ENCODE results near the gene PVALEF. TPM values are rescaled to one million over a fixed set of nuclear protein-coding genes. Genes with fewer than 3 reads are reported as not detected.

PVALEF gene
- total RNA-seq, 1 donor from 2014 or later = not detected

- Mint-ChIP-seq H3K36me3 (ENCODE audit: unreplicated experiment) (peaks cover 7% of the 10 kb centered on the region), H3K9me3 (ENCODE audit: unreplicated experiment) (peaks cover 18% of the 10 kb centered on the region), H3K27ac (ENCODE audit: unreplicated experiment) (no peak overlapping the region), H3K27me3 (ENCODE audit: unreplicated experiment) (no peaks in the 10 kb centered on the region), H3K4me1 (ENCODE audit: unreplicated experiment) (peaks cover 7% of the 10 kb centered on the region), H3K4me3 (ENCODE audit: unreplicated experiment) (no peak overlapping the region)
- no peak for DNase-seq (ENCODE audit: extremely low spot score, unreplicated experiment)
- TF ChIP-seq, protein P1, sequence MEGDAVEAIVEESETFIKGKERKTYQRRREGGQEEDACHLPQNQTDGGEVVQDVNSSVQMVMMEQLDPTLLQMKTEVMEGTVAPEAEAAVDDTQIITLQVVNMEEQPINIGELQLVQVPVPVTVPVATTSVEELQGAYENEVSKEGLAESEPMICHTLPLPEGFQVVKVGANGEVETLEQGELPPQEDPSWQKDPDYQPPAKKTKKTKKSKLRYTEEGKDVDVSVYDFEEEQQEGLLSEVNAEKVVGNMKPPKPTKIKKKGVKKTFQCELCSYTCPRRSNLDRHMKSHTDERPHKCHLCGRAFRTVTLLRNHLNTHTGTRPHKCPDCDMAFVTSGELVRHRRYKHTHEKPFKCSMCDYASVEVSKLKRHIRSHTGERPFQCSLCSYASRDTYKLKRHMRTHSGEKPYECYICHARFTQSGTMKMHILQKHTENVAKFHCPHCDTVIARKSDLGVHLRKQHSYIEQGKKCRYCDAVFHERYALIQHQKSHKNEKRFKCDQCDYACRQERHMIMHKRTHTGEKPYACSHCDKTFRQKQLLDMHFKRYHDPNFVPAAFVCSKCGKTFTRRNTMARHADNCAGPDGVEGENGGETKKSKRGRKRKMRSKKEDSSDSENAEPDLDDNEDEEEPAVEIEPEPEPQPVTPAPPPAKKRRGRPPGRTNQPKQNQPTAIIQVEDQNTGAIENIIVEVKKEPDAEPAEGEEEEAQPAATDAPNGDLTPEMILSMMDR (IDR thresholded peaks at IDR 0.05) = no peak
These were observed 11.4 kb downstream of the PVALEF start for GRCh38 chr17:81176666-81177065.

DNA sequence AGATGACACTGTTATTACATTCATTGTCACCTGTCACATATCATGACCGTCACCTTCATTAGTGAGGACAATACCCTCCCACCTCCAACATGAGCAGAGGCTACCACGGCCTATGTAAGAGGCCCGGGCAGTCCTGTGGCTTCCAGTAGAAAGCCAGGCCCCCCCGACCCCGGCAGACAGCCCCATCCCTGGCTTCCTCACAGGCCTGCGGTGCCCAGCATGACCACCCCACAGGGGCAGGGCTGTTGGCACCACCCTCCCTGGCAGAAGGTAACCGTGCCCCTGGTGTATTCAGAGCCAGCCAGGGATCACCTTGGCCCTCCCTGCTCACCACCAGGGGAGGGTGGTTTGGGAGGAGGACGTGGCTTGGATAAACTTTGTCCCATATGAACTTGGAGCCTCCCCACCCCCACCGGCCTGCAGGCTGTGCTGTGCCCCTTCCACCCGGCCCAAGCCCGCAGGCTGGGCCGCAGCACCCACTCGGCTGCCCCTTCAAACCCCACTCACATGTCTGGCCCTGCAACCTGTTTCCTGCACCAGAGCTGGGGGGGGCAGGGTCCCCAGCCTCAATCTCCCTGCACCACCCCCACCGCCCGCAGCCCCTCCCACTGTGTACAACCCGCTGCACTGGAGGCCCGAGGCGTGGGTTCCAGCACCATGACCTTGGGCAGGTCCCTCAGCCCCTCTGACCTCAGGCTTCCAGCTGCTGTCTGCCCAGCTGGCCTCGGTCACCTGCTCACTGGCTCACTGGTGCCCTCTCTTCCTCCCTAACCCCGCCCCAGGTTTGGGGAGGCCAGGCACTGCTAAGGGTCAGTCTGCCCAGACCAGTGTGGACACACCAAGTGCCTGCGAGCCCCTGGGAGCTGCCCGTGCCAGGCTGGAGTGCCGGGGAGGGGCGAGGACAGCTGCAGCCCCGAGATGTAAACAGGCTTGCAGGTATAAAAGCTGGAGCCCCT is 13.1 kb downstream of the PVALEF start:
- TF ChIP-seq, protein P1 (IDR thresholded peaks at IDR 0.05) = no peak
- no peak for DNase-seq (ENCODE audit: extremely low spot score, unreplicated experiment)
- H3K36me3 Mint-ChIP-seq (ENCODE audit: unreplicated experiment) = peaks cover 7% of the 10 kb centered on the region
- H3K9me3 Mint-ChIP-seq (ENCODE audit: unreplicated experiment) = peaks cover 18% of the 10 kb centered on the region
- H3K27ac Mint-ChIP-seq (ENCODE audit: unreplicated experiment) = no peak overlapping the region
- H3K27me3 Mint-ChIP-seq (ENCODE audit: unreplicated experiment) = no peaks in the 10 kb centered on the region
- no peak overlapping the region for H3K4me3 Mint-ChIP-seq (ENCODE audit: unreplicated experiment)
- H3K4me1 Mint-ChIP-seq (ENCODE audit: unreplicated experiment) = peaks cover 2% of the 10 kb centered on the region

GRCh38 chr17:81179220-81179619 is 13.9 kb downstream of the PVALEF start:
- no peak for DNase-seq (ENCODE audit: extremely low spot score, unreplicated experiment)
- Mint-ChIP-seq H3K9me3 (ENCODE audit: unreplicated experiment) (peaks cover 10% of the 10 kb centered on the region), H3K27me3 (ENCODE audit: unreplicated experiment) (no peaks in the 10 kb centered on the region)

GRCh38 chr17:81179861-81180260 is 14.6 kb downstream of the PVALEF start:
- H3K4me1 Mint-ChIP-seq (ENCODE audit: unreplicated experiment) = no peaks in the 10 kb centered on the region
- no peak overlapping the region for H3K4me3 Mint-ChIP-seq (ENCODE audit: unreplicated experiment)
- no peak overlapping the region for H3K27ac Mint-ChIP-seq (ENCODE audit: unreplicated experiment)
- peaks cover 7% of the 10 kb centered on the region for H3K36me3 Mint-ChIP-seq (ENCODE audit: unreplicated experiment)
- H3K27me3 Mint-ChIP-seq (ENCODE audit: unreplicated experiment) = no peaks in the 10 kb centered on the region
- TF ChIP-seq, protein P1 (IDR thresholded peaks at IDR 0.05) = no peak
- DNase-seq (ENCODE audit: extremely low spot score, unreplicated experiment) = no peak
- peaks cover 10% of the 10 kb centered on the region for H3K9me3 Mint-ChIP-seq (ENCODE audit: unreplicated experiment)

More at GRCh38 chr17:81179220-81179619, 13.9 kb downstream of the PVALEF start:
- Mint-ChIP-seq H3K4me3 (ENCODE audit: unreplicated experiment) (no peak overlapping the region), H3K4me1 (ENCODE audit: unreplicated experiment) (no peaks in the 10 kb centered on the region), H3K36me3 (ENCODE audit: unreplicated experiment) (peaks cover 7% of the 10 kb centered on the region), H3K27ac (ENCODE audit: unreplicated experiment) (no peak overlapping the region)
- TF ChIP-seq, protein P1 (IDR thresholded peaks at IDR 0.05) = no peak

Data from osteocyte (in vitro differentiated cells).